Ovary (tissue), 9 donors: ENCODE results near the gene IGSF21. TPM values are rescaled to one million over a fixed set of nuclear protein-coding genes. Genes with fewer than 3 reads are reported as not detected.

Experiments
- DNase-seq, 5 donors: peaks; one replicate each; pipeline ENCODE4 v3.0.0-alpha.2; 2019 to 2020
- H3K27ac ChIP-seq, 2 donors: fragments of 200-600 bp; one replicate each; pipeline versions ENCODE4 v1.5.1 to v1.8.0; 2019 to 2022
- H3K27me3 ChIP-seq: fragments of 200-600 bp; one replicate; pipeline ENCODE4 v1.8.0; 2022
- H3K36me3 ChIP-seq: fragments of 200-600 bp; sonication (generic); one replicate; pipeline ENCODE4 v1.5.1; 2019
- H3K4me1 ChIP-seq: one replicate; pipeline ENCODE4 v1.8.1; 2013; ENCODE audit warnings: mild to moderate bottlenecking, moderate library complexity; ENCODE audit not compliant: insufficient read depth
- H3K4me3 ChIP-seq: fragments of 200-600 bp; sonication (generic); one replicate; pipeline ENCODE4 v1.5.1; 2017
- H3K9me3 ChIP-seq, 2 donors: fragments of 200-600 bp in 1 of 2; sonication (generic) in 1 of 2; one replicate each; pipeline versions ENCODE4 v1.5.1 to v1.8.1; 2013 to 2019; ENCODE audit warnings: mild to moderate bottlenecking in 1 of 2, moderate library complexity in 1 of 2
- CTCF ChIP-seq, 3 donors: fragments of 450-650 bp in 2 of 3; fragments of 200-600 bp in 1 of 3; IDR thresholded peaks; one replicate each; pipeline versions ENCODE4 v1.5.1 to v1.8.0; 2016 to 2022; ENCODE audit warnings: antibody characterized with exemption in 3 of 3, mild to moderate bottlenecking in 1 of 3
- EP300 ChIP-seq: sonication (generic); formaldehyde crosslinking; IDR thresholded peaks from one replicate; pipeline ENCODE4 v1.6.1; 2017; ENCODE audit warnings: antibody characterized with exemption
- POLR2A ChIP-seq: fragments of 450-650 bp; IDR thresholded peaks from one replicate; pipeline ENCODE4 v1.6.1; 2017; ENCODE audit warnings: antibody characterized with exemption, mild to moderate bottlenecking, moderate library complexity
- WGBS, 3 donors: extraction: QIAGEN DNeasy Blood & Tissue Kit in 1 of 3; methylation state at CpG; one replicate each; pipeline versions ENCODE4 v1.1.5 to v1.1.7; 2013 to 2017; 5-methylcytosine and 5-hydroxymethylcytosine counted together
- intact Hi-C, 4 donors: fragments of 100-400 bp; cut with DNase I; formaldehyde crosslinking; loops; one replicate each; pipeline versions ENCODE4 v1.11.0 to v1.15.1; 2022 to 2023
- polyA plus RNA-seq, 2 donors: library from polyadenylated mRNA; stranded (reverse); fragments of 200-250 nt in 1 of 2; fragments of 350-450 nt in 1 of 2; fragmentation: Illumina TruSeq in 1 of 2; extraction: RNeasy Lipid Tissue Mini Kit (QIAGEN cat#74804) in 1 of 2; gene quantifications; one replicate each; pipeline ENCODE4 v1.2.3, GENCODE V29; 2013 to 2014
- total RNA-seq, 7 donors: library from RNA; depleted of rRNA in 2 of 7; stranded (reverse); fragments of >200 nt in 2 of 7; fragmentation: NEBNext Ultra II Directional in 3 of 7; extraction: Animal tissue kit (Norgen Biotek cat#: 25700) in 3 of 7; gene quantifications; one replicate each; pipeline versions ENCODE4 v1.1.0 to v1.2.4, GENCODE V29; 2016 to 2023
- donor health status: DM: no; HTN: no; CAD: no; lungs with moderate emphysema.
- donor health status: DM: no; HTN: no; CAD: no.
- donor health status: Bipolar disorder and iron deficiency.
- donor health status: DM: yes; HTN: yes; CAD: no.
- donor health status: DM: no; HTN: no; CAD: no.
- donor health status: DM: yes; HTN: yes; CAD: no.

Gene IGSF21
- total and polyA plus RNA-seq, 9 donors, result 0.24 to 4.5 (median 1.3) TPM

GRCh38 chr1:18146886-18147285, 39.3 kb downstream of the IGSF21 start:
- H3K27me3 ChIP-seq, result no peaks in the 10 kb centered on the region
- no peak for DNase-seq
- TF ChIP-seq CTCF (IDR thresholded peaks at IDR 0.05) (no peak), POLR2A (no peak), EP300 (no peak)

GRCh38 chr1:18147672-18148071, 40.1 kb downstream of the IGSF21 start:
- H3K4me3 ChIP-seq, result no peak overlapping the region
- H3K9me3 ChIP-seq, result no peaks in the 10 kb centered on the region
- no peaks in the 10 kb centered on the region for H3K36me3 ChIP-seq
- H3K27ac ChIP-seq, result no peak overlapping the region
- WGBS, 3 donors, result 75 to 84% (median 78%) methylated on average over 4 of the region's 4 CpGs
- H3K27me3 ChIP-seq, result no peaks in the 10 kb centered on the region
- H3K4me1 ChIP-seq, result no peaks in the 10 kb centered on the region
- no peak for DNase-seq
- intact Hi-C loops, result no loop called here
- TF ChIP-seq POLR2A (no peak), CTCF (IDR thresholded peaks at IDR 0.05) (no peak), EP300 (no peak)

More at GRCh38 chr1:18146886-18147285, 39.3 kb downstream of the IGSF21 start:
- no peak overlapping the region for H3K4me3 ChIP-seq
- intact Hi-C loops, result no loop called here
- no peaks in the 10 kb centered on the region for H3K36me3 ChIP-seq
- WGBS, 3 donors, result 58 to 73% (median 62%) methylated on average over 10 of the region's 10 CpGs
- no peaks in the 10 kb centered on the region for H3K9me3 ChIP-seq
- H3K27ac ChIP-seq, result no peak overlapping the region
- no peaks in the 10 kb centered on the region for H3K4me1 ChIP-seq

- Histone ChIP-seq H3K9me3 (no peaks in the 10 kb centered on the region), H3K27ac (no peak overlapping the region), H3K4me1 (no peaks in the 10 kb centered on the region), H3K4me3 (no peak overlapping the region), H3K36me3 (no peaks in the 10 kb centered on the region), H3K27me3 (no peaks in the 10 kb centered on the region)
- no peak for DNase-seq
- no peak for TF ChIP-seq EP300
- TF ChIP-seq CTCF (IDR thresholded peaks at IDR 0.05), result no peak
- no peak for TF ChIP-seq POLR2A
- 55 to 67% (median 60%) methylated on average over 5 of the region's 5 CpGs for WGBS, 3 donors
- intact Hi-C loops, result no loop called here
Measured at GRCh38 chr1:18148461-18148860, 40.9 kb downstream of the IGSF21 start.

GRCh38 chr1:18149027-18149641, 41.5 kb downstream of the IGSF21 start:
- Histone ChIP-seq H3K4me3 (no peak overlapping the region), H3K4me1 (no peaks in the 10 kb centered on the region), H3K27me3 (no peaks in the 10 kb centered on the region), H3K36me3 (no peaks in the 10 kb centered on the region), H3K9me3 (no peaks in the 10 kb centered on the region), H3K27ac (no peak overlapping the region)
- intact Hi-C loops, result no loop called here
- no peak for TF ChIP-seq CTCF (IDR thresholded peaks at IDR 0.05)
- TF ChIP-seq POLR2A, result no peak
- TF ChIP-seq EP300, result no peak
- no peak for DNase-seq
- 47 to 54% (median 48%) methylated on average over 19 of the region's 19 CpGs for WGBS, 3 donors
